ENCODE measurements around the gene HNRNPCL1. TPM values are rescaled to one million over a fixed set of nuclear protein-coding genes. Genes with fewer than 3 reads are reported as not detected.

The HNRNPCL1 gene
- total and polyA plus RNA-seq, 2 experiments from 2014 or later, result not detected

DNA sequence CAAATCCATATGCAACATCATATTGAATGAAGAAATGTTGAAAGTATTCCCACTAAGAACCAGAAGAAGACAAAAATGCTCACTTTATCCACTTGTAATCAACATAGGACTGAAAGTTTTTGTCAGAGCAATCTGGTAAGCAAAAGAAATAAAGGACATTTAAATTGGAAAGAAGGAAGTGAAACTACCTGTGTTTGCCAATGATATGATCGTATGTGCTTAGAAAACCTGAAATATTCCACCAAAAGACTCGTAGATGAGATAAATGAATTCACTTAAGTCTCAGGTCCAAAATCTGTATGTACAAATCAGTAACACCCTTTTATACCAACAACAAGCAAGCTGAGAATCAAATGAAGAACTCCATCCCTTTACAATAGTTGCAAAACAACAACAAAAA lies 48.8 kb downstream of the HNRNPCL1 start:
- no peak overlapping the region for H3K4me3 Mint-ChIP-seq
- peaks cover 1% of the 10 kb centered on the region for H3K27me3 Mint-ChIP-seq (ENCODE audit: insufficient read depth, low read depth, poor library complexity)
- Histone ChIP-seq H3K4me3 (no peak overlapping the region), H3K36me3 (ENCODE audit: insufficient read depth) (no peaks in the 10 kb centered on the region), H3K27me3 (ENCODE audit: insufficient read depth) (no peaks in the 10 kb centered on the region), H3K9me2 (ENCODE audit: insufficient read depth) (no peaks in the 10 kb centered on the region), H3K4me1 (ENCODE audit: insufficient read depth) (no peaks in the 10 kb centered on the region), H3K4me2 (no peak overlapping the region), H4K20me1 (replicated peaks; ENCODE audit: insufficient read depth) (no peaks in the 10 kb centered on the region), H3K27ac (ENCODE audit: low read depth) (no peak overlapping the region), H2AFZ (no peak overlapping the region), H3F3A (replicated peaks; ENCODE audit: low read depth) (no peaks in the 10 kb centered on the region), H3K79me2 (replicated peaks; ENCODE audit: insufficient read depth) (no peaks in the 10 kb centered on the region)
- DNase-seq (ENCODE audit: low spot score) (no peak), ATAC-seq (no peak)
- H3K36me3 Mint-ChIP-seq (ENCODE audit: low read depth), result peaks cover 8% of the 10 kb centered on the region; the same call in 2 of the 3 replicates
- H3K4me1 Mint-ChIP-seq, result no peaks in the 10 kb centered on the region
- peaks cover 91% of the 10 kb centered on the region for H3K9me3 Mint-ChIP-seq
- H3K27ac Mint-ChIP-seq, result no peak overlapping the region
- TF ChIP-seq, protein P1, sequence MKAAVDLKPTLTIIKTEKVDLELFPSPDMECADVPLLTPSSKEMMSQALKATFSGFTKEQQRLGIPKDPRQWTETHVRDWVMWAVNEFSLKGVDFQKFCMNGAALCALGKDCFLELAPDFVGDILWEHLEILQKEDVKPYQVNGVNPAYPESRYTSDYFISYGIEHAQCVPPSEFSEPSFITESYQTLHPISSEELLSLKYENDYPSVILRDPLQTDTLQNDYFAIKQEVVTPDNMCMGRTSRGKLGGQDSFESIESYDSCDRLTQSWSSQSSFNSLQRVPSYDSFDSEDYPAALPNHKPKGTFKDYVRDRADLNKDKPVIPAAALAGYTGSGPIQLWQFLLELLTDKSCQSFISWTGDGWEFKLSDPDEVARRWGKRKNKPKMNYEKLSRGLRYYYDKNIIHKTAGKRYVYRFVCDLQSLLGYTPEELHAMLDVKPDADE (IDR thresholded peaks at IDR 0.05), result no peak
- TF ChIP-seq EZH2 (IDR thresholded peaks at IDR 0.05; ENCODE audit: low read depth, unreplicated experiment) (no peak), CREB1 (CRISPR knock-in tag; IDR thresholded peaks at IDR 0.05; ENCODE audit: low read depth) (no peak), NANOG (IDR thresholded peaks at IDR 0.05; ENCODE audit: borderline replicate concordance) (no peak)

- no peaks in the 10 kb centered on the region for H3F3A ChIP-seq (replicated peaks; ENCODE audit: low read depth)
- no peaks in the 10 kb centered on the region for H3K79me2 ChIP-seq (replicated peaks; ENCODE audit: insufficient read depth)
- ATAC-seq (no peak), DNase-seq (ENCODE audit: low spot score) (no peak)
- TF ChIP-seq, protein P2, sequence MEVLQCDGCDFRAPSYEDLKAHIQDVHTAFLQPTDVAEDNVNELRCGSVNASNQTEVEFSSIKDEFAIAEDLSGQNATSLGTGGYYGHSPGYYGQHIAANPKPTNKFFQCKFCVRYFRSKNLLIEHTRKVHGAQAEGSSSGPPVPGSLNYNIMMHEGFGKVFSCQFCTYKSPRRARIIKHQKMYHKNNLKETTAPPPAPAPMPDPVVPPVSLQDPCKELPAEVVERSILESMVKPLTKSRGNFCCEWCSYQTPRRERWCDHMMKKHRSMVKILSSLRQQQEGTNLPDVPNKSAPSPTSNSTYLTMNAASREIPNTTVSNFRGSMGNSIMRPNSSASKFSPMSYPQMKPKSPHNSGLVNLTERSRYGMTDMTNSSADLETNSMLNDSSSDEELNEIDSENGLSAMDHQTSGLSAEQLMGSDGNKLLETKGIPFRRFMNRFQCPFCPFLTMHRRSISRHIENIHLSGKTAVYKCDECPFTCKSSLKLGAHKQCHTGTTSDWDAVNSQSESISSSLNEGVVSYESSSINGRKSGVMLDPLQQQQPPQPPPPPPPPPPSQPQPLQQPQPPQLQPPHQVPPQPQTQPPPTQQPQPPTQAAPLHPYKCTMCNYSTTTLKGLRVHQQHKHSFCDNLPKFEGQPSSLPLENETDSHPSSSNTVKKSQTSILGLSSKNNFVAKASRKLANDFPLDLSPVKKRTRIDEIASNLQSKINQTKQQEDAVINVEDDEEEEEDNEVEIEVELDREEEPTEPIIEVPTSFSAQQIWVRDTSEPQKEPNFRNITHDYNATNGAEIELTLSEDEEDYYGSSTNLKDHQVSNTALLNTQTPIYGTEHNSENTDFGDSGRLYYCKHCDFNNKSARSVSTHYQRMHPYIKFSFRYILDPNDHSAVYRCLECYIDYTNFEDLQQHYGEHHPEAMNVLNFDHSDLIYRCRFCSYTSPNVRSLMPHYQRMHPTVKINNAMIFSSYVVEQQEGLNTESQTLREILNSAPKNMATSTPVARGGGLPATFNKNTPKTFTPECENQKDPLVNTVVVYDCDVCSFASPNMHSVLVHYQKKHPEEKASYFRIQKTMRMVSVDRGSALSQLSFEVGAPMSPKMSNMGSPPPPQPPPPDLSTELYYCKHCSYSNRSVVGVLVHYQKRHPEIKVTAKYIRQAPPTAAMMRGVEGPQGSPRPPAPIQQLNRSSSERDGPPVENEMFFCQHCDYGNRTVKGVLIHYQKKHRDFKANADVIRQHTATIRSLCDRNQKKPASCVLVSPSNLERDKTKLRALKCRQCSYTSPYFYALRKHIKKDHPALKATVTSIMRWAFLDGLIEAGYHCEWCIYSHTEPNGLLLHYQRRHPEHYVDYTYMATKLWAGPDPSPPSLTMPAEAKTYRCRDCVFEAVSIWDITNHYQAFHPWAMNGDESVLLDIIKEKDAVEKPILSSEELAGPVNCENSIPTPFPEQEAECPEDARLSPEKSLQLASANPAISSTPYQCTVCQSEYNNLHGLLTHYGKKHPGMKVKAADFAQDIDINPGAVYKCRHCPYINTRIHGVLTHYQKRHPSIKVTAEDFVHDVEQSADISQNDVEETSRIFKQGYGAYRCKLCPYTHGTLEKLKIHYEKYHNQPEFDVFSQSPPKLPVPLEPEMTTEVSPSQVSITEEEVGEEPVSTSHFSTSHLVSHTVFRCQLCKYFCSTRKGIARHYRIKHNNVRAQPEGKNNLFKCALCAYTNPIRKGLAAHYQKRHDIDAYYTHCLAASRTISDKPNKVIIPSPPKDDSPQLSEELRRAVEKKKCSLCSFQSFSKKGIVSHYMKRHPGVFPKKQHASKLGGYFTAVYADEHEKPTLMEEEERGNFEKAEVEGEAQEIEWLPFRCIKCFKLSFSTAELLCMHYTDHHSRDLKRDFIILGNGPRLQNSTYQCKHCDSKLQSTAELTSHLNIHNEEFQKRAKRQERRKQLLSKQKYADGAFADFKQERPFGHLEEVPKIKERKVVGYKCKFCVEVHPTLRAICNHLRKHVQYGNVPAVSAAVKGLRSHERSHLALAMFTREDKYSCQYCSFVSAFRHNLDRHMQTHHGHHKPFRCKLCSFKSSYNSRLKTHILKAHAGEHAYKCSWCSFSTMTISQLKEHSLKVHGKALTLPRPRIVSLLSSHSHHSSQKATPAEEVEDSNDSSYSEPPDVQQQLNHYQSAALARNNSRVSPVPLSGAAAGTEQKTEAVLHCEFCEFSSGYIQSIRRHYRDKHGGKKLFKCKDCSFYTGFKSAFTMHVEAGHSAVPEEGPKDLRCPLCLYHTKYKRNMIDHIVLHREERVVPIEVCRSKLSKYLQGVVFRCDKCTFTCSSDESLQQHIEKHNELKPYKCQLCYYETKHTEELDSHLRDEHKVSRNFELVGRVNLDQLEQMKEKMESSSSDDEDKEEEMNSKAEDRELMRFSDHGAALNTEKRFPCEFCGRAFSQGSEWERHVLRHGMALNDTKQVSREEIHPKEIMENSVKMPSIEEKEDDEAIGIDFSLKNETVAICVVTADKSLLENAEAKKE (CRISPR knock-in tag; IDR thresholded peaks at IDR 0.05), result no peak
- TF ChIP-seq REST (IDR thresholded peaks at IDR 0.05; ENCODE audit: unreplicated experiment) (no peak), ZNF114 (CRISPR knock-in tag; IDR thresholded peaks at IDR 0.05) (no peak)
- no peaks in the 10 kb centered on the region for H4K20me1 ChIP-seq (replicated peaks; ENCODE audit: insufficient read depth)
- peaks cover 6% of the 10 kb centered on the region; the same call in 1 of the 3 replicates for H3K36me3 Mint-ChIP-seq (ENCODE audit: low read depth)
- H3K4me2 ChIP-seq, result no peak overlapping the region
- no peak overlapping the region for H2AFZ ChIP-seq
- H3K9me3 Mint-ChIP-seq, result peaks cover 91% of the 10 kb centered on the region
- no peaks in the 10 kb centered on the region for H3K36me3 ChIP-seq (ENCODE audit: insufficient read depth)
- H3K27ac Mint-ChIP-seq, result no peak overlapping the region
- no peaks in the 10 kb centered on the region for H3K4me1 ChIP-seq (ENCODE audit: insufficient read depth)
- no peaks in the 10 kb centered on the region for H3K27me3 ChIP-seq (ENCODE audit: insufficient read depth)
- H3K4me1 Mint-ChIP-seq, result no peaks in the 10 kb centered on the region
- no peak overlapping the region for H3K4me3 ChIP-seq
- peaks cover 1% of the 10 kb centered on the region for H3K27me3 Mint-ChIP-seq (ENCODE audit: insufficient read depth, low read depth, poor library complexity)
- no peak overlapping the region for H3K4me3 Mint-ChIP-seq
- H3K27ac ChIP-seq (ENCODE audit: low read depth), result no peak overlapping the region
- no peaks in the 10 kb centered on the region for H3K9me2 ChIP-seq (ENCODE audit: insufficient read depth)
These were observed 49.6 kb downstream of the HNRNPCL1 start for GRCh38 chr1:12798911-12799310.
